SU-DHL-6 (cell line): ENCODE measurements around the gene TRIM54.

Source experiments
- H2AFZ ChIP-seq: fragments of 200-600 bp; sonication (generic); 2 replicates; pipeline ENCODE4 v1.6.1; 2014; ENCODE audit warnings: low read depth, mild to moderate bottlenecking, moderate library complexity, mixed read lengths, antibody characterized with exemption, low read length; ENCODE audit not compliant: severe bottlenecking
- H3F3A ChIP-seq: fragments of 200-600 bp; shearing (Covaris generic); 2 replicates; pipeline ENCODE4 v1.6.0; 2016; ENCODE audit warnings: antibody characterized with exemption, mild to moderate bottlenecking; ENCODE audit not compliant: insufficient read depth
- H3K27ac ChIP-seq: fragments of 200-600 bp; sonication (generic); 2 replicates; pipeline ENCODE4 v1.5.1; 2016; ENCODE audit warnings: low read depth, mild to moderate bottlenecking, low read length, moderate library complexity, mixed read lengths
- H3K27me3 ChIP-seq: fragments of 200-600 bp; sonication (generic), shearing (Covaris generic); 2 replicates; pipeline ENCODE4 v1.6.0; 2014; ENCODE audit warnings: mild to moderate bottlenecking, low read length
- H3K36me3 ChIP-seq: fragments of 200-600 bp; sonication (generic); 2 replicates; pipeline ENCODE4 v1.6.1; 2014; ENCODE audit warnings: mild to moderate bottlenecking, low read length, mixed read lengths
- H3K4me2 ChIP-seq: fragments of 300-600, 200-600 bp; shearing (Covaris generic), sonication (generic); 2 replicates; pipeline ENCODE4 v1.6.0; 2014; ENCODE audit warnings: low read length, low read depth, mild to moderate bottlenecking; ENCODE audit not compliant: poor library complexity, severe bottlenecking
- H3K4me3 ChIP-seq: fragments of 200-600 bp; sonication (generic); 2 replicates; pipeline ENCODE4 v1.5.1; 2014; ENCODE audit warnings: antibody characterized with exemption, low read length, mild to moderate bottlenecking, mixed read lengths; ENCODE audit not compliant: insufficient read depth, poor library complexity, severe bottlenecking
- H3K79me2 ChIP-seq: fragments of 200-600 bp; sonication (generic); 2 replicates; pipeline ENCODE4 v1.6.1; 2014; ENCODE audit warnings: mild to moderate bottlenecking, low read length, moderate library complexity; ENCODE audit not compliant: insufficient read depth
- H3K9ac ChIP-seq: fragments of 200-600 bp; sonication (generic); 2 replicates; pipeline ENCODE4 v1.7.0; 2014; ENCODE audit warnings: mild to moderate bottlenecking, low read length
- H3K9me2 ChIP-seq: fragments of 200-600 bp; sonication (generic); replicated peaks from 2 replicates; pipeline ENCODE4 v1.6.1; 2014; ENCODE audit warnings: low read length; ENCODE audit not compliant: insufficient read depth
- H3K9me3 ChIP-seq: fragments of 200-600 bp; sonication (generic); 2 replicates; pipeline ENCODE4 v1.6.1; 2014; ENCODE audit warnings: low read length, mixed read lengths; ENCODE audit not compliant: insufficient read depth
- H4K20me1 ChIP-seq: fragments of 200-600 bp; sonication (generic); 2 replicates; pipeline ENCODE4 v1.6.1; 2014; ENCODE audit warnings: low read depth, mild to moderate bottlenecking, antibody characterized with exemption, low read length, moderate library complexity, mixed read lengths
- EZH2phosphoT487 ChIP-seq: fragments of 200-600 bp; sonication (generic), shearing (Covaris generic); conservative IDR thresholded peaks from 2 replicates; pipeline ENCODE4 v1.6.1; 2018; ENCODE audit warnings: mild to moderate bottlenecking, antibody characterized with exemption, low read length, moderate library complexity, mixed read lengths
- TF ChIP-seq, protein P1 (sequence below): fragments of 200-600 bp; sonication (generic); IDR thresholded peaks from one replicate; pipeline ENCODE4 v1.5.1; 2017; ENCODE audit warnings: antibody characterized with exemption, mild to moderate bottlenecking, low read length, moderate library complexity; ENCODE audit not compliant: insufficient read depth, poor library complexity, severe bottlenecking

The TRIM54 gene

DNA sequence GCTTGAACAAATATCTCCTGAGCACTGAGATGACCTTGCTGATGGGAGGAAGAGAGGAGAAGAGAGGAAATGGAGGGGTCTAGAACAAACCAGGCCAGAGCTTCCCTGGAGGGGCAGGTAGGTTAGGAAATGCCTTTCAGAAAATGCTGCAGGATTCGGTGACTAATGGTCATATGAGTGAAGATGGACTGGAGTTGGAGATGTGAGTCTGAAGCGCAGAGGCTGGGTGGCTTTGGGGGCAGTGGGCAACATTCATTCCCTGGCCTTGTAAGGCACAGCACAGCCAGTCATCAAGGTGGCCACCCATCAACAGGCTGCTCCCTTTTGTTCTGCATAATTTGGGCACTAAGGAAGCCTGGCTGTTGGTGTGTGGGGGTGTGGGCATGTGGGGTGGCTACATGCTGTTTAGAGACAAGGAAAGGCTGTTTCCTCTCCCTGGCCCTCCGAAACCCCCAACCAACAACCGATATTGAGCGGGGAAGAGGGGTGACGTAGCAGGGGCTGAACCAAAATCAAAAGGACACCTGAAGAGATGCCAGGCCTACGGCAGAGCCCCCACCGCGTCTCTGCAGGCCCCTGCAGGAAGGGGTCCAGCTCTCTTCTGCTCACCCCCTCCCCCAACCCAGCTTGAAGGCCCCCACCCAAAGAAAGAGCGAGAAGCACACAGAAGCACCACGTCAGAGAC lies 20.8 kb upstream of the TRIM54 start:
- H3K4me2 ChIP-seq: no peak overlapping the region
- TF ChIP-seq, protein P1, sequence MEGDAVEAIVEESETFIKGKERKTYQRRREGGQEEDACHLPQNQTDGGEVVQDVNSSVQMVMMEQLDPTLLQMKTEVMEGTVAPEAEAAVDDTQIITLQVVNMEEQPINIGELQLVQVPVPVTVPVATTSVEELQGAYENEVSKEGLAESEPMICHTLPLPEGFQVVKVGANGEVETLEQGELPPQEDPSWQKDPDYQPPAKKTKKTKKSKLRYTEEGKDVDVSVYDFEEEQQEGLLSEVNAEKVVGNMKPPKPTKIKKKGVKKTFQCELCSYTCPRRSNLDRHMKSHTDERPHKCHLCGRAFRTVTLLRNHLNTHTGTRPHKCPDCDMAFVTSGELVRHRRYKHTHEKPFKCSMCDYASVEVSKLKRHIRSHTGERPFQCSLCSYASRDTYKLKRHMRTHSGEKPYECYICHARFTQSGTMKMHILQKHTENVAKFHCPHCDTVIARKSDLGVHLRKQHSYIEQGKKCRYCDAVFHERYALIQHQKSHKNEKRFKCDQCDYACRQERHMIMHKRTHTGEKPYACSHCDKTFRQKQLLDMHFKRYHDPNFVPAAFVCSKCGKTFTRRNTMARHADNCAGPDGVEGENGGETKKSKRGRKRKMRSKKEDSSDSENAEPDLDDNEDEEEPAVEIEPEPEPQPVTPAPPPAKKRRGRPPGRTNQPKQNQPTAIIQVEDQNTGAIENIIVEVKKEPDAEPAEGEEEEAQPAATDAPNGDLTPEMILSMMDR: no peak
- H3F3A ChIP-seq: no peaks in the 10 kb centered on the region
- no peaks in the 10 kb centered on the region for H3K27me3 ChIP-seq
- no peaks in the 10 kb centered on the region for H3K9me2 ChIP-seq
- no peaks in the 10 kb centered on the region for H3K79me2 ChIP-seq
- H4K20me1 ChIP-seq: no peaks in the 10 kb centered on the region
- no peak overlapping the region for H3K4me3 ChIP-seq
- H2AFZ ChIP-seq: no peak overlapping the region
- no peak overlapping the region for H3K9ac ChIP-seq
- H3K36me3 ChIP-seq: no peaks in the 10 kb centered on the region
- H3K27ac ChIP-seq: no peak overlapping the region
- no peaks in the 10 kb centered on the region for H3K9me3 ChIP-seq

DNA sequence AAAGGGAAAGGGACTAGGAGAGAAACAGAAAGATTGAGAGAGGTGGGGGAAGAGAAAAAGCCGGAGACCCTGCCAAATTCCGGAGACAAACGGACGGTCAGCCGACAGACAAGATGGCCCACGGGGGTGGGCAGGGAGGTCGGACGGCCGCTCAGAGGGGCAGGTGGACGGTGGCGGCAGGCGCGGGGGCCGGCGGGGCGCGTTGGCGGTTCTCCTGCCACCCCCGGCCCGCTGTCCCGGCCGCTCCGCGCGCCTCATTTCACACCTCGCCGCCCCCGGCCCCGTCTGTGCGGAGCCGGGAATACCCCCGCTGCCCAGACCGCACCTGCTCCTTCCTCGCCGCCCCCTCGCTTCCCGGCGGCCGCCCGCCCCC lies 20.3 kb upstream of the TRIM54 start:
- Histone ChIP-seq H3K9ac (no peak overlapping the region), H3K27me3 (no peaks in the 10 kb centered on the region), H3K4me2 (peak overlapping the region; percentile 79), H3K9me3 (no peaks in the 10 kb centered on the region), H3K27ac (no peak overlapping the region), H4K20me1 (no peaks in the 10 kb centered on the region), H3K9me2 (no peaks in the 10 kb centered on the region), H3K36me3 (no peaks in the 10 kb centered on the region), H3K79me2 (no peaks in the 10 kb centered on the region), H3K4me3 (peak overlapping the region; percentile 44), H3F3A (no peaks in the 10 kb centered on the region), H2AFZ (no peak overlapping the region)
- TF ChIP-seq, protein P1: no peak
- TF ChIP-seq EZH2phosphoT487: no peak

DNA sequence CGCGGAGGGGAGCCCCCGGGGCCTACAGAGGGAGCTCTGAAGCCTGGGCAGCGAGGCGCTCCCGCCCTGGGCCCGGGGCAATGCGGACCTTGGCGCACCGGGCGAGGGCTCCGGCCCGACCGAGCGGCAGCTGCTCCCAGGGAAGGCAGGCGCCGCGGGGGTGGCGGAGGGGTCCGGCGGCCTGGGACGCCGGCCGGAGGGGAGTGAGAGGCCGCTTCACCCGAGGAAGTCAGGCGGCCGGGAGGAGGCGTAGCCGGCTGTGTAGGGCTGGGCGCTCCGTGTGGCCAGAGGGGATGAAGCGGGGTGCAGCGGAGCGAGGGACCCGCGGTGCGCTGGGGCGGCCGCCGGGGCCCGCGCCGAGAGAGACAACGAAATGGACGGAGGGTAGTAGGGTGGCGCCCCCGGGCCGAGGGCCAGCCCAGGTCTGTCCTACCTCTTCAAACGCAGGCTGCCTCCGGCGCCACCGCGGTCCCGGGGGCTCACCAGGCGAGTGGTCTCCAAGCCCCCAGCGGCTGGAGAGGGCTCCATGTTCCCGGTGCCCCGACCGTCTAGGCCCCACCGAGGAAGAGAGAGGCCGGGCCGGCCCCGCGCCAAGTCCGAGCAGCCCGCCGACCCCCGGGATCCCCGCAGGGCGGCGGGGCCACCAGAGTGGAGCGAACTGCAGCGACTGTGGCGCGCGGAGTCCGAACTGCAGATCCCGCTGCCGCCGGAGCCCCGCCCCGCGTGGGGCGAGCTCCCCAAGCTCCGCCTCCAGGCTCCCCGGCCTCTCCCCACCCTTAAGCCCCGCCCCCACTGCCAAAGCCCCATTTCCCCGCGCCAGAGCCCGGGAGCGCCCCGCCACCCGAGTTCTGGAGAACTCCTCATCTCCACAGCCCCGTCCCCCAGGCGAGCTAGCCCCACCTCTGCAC lies 19.6 kb upstream of the TRIM54 start, which contains the start of gene SLC30A3:
Gene SLC30A3 (minus strand): TSS at position 669 of the 908 bp plus-strand sequence. CDS start 141 bp downstream, at position 528.
- peak within 1 kb of the TSS; percentile 79 for H2AFZ ChIP-seq
- peak within 1 kb of the TSS; percentile 79 for H3K4me2 ChIP-seq
- H3K4me3 ChIP-seq: peak within 1 kb of the TSS; percentile 44
- no peaks in the 10 kb centered on the region for H3K79me2 ChIP-seq
- TF ChIP-seq, protein P1: no peak
- no peak; the same call in 1 of the 2 replicates for TF ChIP-seq EZH2phosphoT487
- H3K9me2 ChIP-seq: no peaks in the 10 kb centered on the region
- H3K36me3 ChIP-seq: no peaks in the 10 kb centered on the region
- no peak within 1 kb of the TSS for H3K27ac ChIP-seq
- no peaks in the 10 kb centered on the region for H4K20me1 ChIP-seq
- no peaks in the 10 kb centered on the region for H3K27me3 ChIP-seq
- H3K9me3 ChIP-seq: no peaks in the 10 kb centered on the region
- peak within 1 kb of the TSS; percentile 45; the same call in 1 of the 2 replicates for H3K9ac ChIP-seq
- H3F3A ChIP-seq: no peaks in the 10 kb centered on the region
